WTC11 (cell line): Measurements from ENCODE around the gene TPX2. TPM values are rescaled to one million over a fixed set of nuclear protein-coding genes. Genes with fewer than 3 reads are reported as not detected.

ENCODE experiments used
- FOXJ3 ChIP-seq: sonication (generic); formaldehyde crosslinking; IDR thresholded peaks from 2 replicates; pipeline ENCODE4 v1.9.0; 2021; ENCODE audit warnings: missing genetic modification reagents, mild to moderate bottlenecking, borderline replicate concordance
- FOXP1 ChIP-seq: sonication (generic); formaldehyde crosslinking; IDR thresholded peaks from 2 replicates; pipeline ENCODE4 v1.8.0; 2022; ENCODE audit warnings: missing genetic modification reagents, mild to moderate bottlenecking, moderate library complexity, borderline replicate concordance
- GRHL2 ChIP-seq: fragments of 250-450 bp; sonication (Bioruptor Pico); IDR thresholded peaks from 2 replicates; pipeline ENCODE4 v1.8.0; 2022; ENCODE audit warnings: mild to moderate bottlenecking, moderate library complexity; ENCODE audit not compliant: insufficient replicate concordance, severe bottlenecking
- NR1H2 ChIP-seq: sonication (generic); formaldehyde crosslinking; IDR thresholded peaks from 2 replicates; pipeline ENCODE4 v1.9.0; 2021; ENCODE audit warnings: mild to moderate bottlenecking, moderate library complexity, missing genetic modification reagents
- RELA ChIP-seq: sonication (generic); formaldehyde crosslinking; IDR thresholded peaks from 2 replicates; pipeline ENCODE4 v1.8.1; 2022; ENCODE audit warnings: missing genetic modification reagents, mild to moderate bottlenecking, borderline replicate concordance
- ZNF232 ChIP-seq: sonication (generic); formaldehyde crosslinking; IDR thresholded peaks from 2 replicates; pipeline ENCODE4 v1.8.0; 2022; ENCODE audit warnings: mild to moderate bottlenecking, missing genetic modification reagents
- ZNF423 ChIP-seq: fragments of 250-450 bp; sonication (Bioruptor Pico); IDR thresholded peaks from 2 replicates; pipeline ENCODE4 v2.1.2; 2022; ENCODE audit warnings: mild to moderate bottlenecking, moderate library complexity
- total RNA-seq: library from RNA; stranded (reverse); gene quantifications from 3 replicates; pipeline ENCODE4 v1.2.3, GENCODE V29; 2021
- TF ChIP-seq, protein P1 (sequence below): sonication (generic); formaldehyde crosslinking; IDR thresholded peaks from 2 replicates; pipeline ENCODE4 v1.8.0; 2023; ENCODE audit warnings: missing genetic modification reagents, mild to moderate bottlenecking, borderline replicate concordance
- TF ChIP-seq, protein P2 (sequence below): sonication (generic); formaldehyde crosslinking; IDR thresholded peaks from 2 replicates; pipeline ENCODE4 v1.8.1; 2022; ENCODE audit warnings: missing genetic modification reagents, borderline replicate concordance
- TF ChIP-seq, protein P3 (sequence below): sonication (generic); formaldehyde crosslinking; conservative IDR thresholded peaks from 2 replicates; pipeline ENCODE4 v1.8.1; 2023; ENCODE audit warnings: mild to moderate bottlenecking, low read depth, missing genetic modification reagents, moderate library complexity
- TF ChIP-seq, protein P4 (sequence below): sonication (generic); formaldehyde crosslinking; IDR thresholded peaks from 2 replicates; pipeline ENCODE4 v1.8.0; 2023; ENCODE audit warnings: mild to moderate bottlenecking, missing genetic modification reagents
- TF ChIP-seq, protein P5 (sequence below): sonication (generic); formaldehyde crosslinking; IDR thresholded peaks from 2 replicates; pipeline ENCODE4 v1.8.0; 2023; ENCODE audit warnings: missing genetic modification reagents

The TPX2 gene
- total RNA-seq, 1 experiment from 2014 or later, result 123 TPM

DNA sequence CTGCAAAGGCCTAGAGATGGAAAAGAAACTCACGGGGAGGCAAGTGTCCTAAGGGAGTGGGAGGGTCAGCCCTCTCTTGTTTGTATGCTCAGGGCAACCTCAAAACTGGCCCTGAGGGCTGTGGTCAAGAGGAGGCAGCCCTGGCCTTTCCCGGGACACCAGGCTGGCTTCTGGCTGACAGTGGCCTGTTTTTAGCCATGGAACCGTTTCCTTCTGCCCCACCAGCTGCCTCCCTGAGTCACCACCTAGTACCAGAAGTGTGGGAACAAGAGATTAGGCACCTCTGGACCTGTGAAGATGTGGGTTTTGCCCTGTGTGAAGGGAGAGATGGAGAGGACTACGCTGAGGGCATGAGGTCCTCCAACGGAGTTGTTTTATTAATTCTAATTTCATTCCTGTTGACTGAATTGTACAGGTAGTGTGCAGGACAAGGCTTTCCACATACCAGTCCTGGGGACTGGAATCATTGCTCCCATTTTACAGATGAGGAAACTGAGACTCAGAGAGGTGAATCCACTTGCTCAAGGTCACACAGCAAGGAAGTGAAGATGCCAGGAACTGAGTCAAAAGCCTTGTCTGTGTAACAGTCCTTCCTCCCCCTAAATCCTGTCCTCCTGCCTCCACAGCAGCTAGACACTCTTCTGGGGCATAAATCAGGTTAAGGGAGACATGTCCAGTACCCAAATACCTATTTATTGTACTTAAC is 100.8 kb downstream of the TPX2 start (continued):
- TF ChIP-seq, protein P1, sequence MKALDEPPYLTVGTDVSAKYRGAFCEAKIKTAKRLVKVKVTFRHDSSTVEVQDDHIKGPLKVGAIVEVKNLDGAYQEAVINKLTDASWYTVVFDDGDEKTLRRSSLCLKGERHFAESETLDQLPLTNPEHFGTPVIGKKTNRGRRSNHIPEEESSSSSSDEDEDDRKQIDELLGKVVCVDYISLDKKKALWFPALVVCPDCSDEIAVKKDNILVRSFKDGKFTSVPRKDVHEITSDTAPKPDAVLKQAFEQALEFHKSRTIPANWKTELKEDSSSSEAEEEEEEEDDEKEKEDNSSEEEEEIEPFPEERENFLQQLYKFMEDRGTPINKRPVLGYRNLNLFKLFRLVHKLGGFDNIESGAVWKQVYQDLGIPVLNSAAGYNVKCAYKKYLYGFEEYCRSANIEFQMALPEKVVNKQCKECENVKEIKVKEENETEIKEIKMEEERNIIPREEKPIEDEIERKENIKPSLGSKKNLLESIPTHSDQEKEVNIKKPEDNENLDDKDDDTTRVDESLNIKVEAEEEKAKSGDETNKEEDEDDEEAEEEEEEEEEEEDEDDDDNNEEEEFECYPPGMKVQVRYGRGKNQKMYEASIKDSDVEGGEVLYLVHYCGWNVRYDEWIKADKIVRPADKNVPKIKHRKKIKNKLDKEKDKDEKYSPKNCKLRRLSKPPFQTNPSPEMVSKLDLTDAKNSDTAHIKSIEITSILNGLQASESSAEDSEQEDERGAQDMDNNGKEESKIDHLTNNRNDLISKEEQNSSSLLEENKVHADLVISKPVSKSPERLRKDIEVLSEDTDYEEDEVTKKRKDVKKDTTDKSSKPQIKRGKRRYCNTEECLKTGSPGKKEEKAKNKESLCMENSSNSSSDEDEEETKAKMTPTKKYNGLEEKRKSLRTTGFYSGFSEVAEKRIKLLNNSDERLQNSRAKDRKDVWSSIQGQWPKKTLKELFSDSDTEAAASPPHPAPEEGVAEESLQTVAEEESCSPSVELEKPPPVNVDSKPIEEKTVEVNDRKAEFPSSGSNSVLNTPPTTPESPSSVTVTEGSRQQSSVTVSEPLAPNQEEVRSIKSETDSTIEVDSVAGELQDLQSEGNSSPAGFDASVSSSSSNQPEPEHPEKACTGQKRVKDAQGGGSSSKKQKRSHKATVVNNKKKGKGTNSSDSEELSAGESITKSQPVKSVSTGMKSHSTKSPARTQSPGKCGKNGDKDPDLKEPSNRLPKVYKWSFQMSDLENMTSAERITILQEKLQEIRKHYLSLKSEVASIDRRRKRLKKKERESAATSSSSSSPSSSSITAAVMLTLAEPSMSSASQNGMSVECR (CRISPR knock-in tag), result no peak
- TF ChIP-seq RELA (CRISPR knock-in tag) (no peak), ZNF232 (CRISPR knock-in tag) (no peak), FOXP1 (CRISPR knock-in tag) (no peak), NR1H2 (CRISPR knock-in tag) (no peak), GRHL2 (CRISPR knock-in tag) (no peak), ZNF423 (CRISPR knock-in tag) (no peak), FOXJ3 (CRISPR knock-in tag) (no peak)
- TF ChIP-seq, protein P2, sequence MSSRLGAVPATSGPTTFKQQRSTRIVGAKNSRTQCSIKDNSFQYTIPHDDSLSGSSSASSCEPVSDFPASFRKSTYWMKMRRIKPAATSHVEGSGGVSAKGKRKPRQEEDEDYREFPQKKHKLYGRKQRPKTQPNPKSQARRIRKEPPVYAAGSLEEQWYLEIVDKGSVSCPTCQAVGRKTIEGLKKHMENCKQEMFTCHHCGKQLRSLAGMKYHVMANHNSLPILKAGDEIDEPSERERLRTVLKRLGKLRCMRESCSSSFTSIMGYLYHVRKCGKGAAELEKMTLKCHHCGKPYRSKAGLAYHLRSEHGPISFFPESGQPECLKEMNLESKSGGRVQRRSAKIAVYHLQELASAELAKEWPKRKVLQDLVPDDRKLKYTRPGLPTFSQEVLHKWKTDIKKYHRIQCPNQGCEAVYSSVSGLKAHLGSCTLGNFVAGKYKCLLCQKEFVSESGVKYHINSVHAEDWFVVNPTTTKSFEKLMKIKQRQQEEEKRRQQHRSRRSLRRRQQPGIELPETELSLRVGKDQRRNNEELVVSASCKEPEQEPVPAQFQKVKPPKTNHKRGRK (CRISPR knock-in tag), result no peak
- TF ChIP-seq, protein P3, sequence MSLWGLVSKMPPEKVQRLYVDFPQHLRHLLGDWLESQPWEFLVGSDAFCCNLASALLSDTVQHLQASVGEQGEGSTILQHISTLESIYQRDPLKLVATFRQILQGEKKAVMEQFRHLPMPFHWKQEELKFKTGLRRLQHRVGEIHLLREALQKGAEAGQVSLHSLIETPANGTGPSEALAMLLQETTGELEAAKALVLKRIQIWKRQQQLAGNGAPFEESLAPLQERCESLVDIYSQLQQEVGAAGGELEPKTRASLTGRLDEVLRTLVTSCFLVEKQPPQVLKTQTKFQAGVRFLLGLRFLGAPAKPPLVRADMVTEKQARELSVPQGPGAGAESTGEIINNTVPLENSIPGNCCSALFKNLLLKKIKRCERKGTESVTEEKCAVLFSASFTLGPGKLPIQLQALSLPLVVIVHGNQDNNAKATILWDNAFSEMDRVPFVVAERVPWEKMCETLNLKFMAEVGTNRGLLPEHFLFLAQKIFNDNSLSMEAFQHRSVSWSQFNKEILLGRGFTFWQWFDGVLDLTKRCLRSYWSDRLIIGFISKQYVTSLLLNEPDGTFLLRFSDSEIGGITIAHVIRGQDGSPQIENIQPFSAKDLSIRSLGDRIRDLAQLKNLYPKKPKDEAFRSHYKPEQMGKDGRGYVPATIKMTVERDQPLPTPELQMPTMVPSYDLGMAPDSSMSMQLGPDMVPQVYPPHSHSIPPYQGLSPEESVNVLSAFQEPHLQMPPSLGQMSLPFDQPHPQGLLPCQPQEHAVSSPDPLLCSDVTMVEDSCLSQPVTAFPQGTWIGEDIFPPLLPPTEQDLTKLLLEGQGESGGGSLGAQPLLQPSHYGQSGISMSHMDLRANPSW (CRISPR knock-in tag), result no peak
- TF ChIP-seq, protein P4, sequence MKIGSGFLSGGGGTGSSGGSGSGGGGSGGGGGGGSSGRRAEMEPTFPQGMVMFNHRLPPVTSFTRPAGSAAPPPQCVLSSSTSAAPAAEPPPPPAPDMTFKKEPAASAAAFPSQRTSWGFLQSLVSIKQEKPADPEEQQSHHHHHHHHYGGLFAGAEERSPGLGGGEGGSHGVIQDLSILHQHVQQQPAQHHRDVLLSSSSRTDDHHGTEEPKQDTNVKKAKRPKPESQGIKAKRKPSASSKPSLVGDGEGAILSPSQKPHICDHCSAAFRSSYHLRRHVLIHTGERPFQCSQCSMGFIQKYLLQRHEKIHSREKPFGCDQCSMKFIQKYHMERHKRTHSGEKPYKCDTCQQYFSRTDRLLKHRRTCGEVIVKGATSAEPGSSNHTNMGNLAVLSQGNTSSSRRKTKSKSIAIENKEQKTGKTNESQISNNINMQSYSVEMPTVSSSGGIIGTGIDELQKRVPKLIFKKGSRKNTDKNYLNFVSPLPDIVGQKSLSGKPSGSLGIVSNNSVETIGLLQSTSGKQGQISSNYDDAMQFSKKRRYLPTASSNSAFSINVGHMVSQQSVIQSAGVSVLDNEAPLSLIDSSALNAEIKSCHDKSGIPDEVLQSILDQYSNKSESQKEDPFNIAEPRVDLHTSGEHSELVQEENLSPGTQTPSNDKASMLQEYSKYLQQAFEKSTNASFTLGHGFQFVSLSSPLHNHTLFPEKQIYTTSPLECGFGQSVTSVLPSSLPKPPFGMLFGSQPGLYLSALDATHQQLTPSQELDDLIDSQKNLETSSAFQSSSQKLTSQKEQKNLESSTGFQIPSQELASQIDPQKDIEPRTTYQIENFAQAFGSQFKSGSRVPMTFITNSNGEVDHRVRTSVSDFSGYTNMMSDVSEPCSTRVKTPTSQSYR (CRISPR knock-in tag), result no peak
- TF ChIP-seq, protein P5, sequence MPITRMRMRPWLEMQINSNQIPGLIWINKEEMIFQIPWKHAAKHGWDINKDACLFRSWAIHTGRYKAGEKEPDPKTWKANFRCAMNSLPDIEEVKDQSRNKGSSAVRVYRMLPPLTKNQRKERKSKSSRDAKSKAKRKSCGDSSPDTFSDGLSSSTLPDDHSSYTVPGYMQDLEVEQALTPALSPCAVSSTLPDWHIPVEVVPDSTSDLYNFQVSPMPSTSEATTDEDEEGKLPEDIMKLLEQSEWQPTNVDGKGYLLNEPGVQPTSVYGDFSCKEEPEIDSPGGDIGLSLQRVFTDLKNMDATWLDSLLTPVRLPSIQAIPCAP (CRISPR knock-in tag), result no peak
